ENCODE measurements around the gene GGT5. TPM values are rescaled to one million over a fixed set of nuclear protein-coding genes. Genes with fewer than 3 reads are reported as not detected.
A peak's percentile ranks its signal among the peaks of the same experiment; 100 is the strongest.

GGT5 gene
- total and polyA plus RNA-seq, 4 experiments from 2014 or later, result not detected

DNA sequence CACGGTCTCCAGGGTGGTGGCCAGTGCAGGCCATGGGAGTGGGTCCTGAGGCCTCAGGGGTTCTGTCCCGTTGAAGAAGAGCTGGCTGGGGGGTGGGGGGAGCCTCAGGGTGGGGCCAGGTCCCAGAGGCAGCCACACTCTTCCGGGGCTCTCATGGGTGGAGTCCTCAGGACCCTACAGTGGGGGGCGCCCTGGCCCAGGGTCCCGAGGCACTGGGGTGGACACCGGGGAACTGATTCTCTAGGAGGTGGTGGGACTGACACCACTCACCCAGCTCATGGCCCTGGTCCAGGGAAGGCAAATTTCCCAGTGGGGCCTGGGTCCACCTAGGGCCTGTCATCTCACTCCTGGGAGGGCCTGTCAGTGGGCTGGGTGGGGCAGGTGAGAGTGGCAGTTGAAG, 12.8 kb downstream of the GGT5 start:
- H3K4me3 Mint-ChIP-seq, result no peak overlapping the region
- no peak overlapping the region for H3K27ac Mint-ChIP-seq
- Histone ChIP-seq H3K27ac (ENCODE audit: low read depth, low read length) (no peak overlapping the region), H3K4me1 (ENCODE audit: insufficient read depth, low read length) (no peaks in the 10 kb centered on the region), H3K4me3 (ENCODE audit: low read length in 2 of 2) (no peak overlapping the region), H3K9me3 (ENCODE audit: control insufficient read depth in 1 of 2, low read length in 2 of 2) (no peaks in the 10 kb centered on the region), H3K36me3 (ENCODE audit: insufficient read depth, low read length) (no peaks in the 10 kb centered on the region), H3K27me3 (ENCODE audit: insufficient read depth, low read length) (no peaks in the 10 kb centered on the region)
- ChIA-PET POLR2A (ENCODE audit: partially characterized antibody) (no interaction called here), CTCF (ENCODE audit: partially characterized antibody) (interaction anchor here (0.7 to 2.3 kb wide), 3 partner anchors 10 to 80 kb away, joined by 3 to 15 read pairs (median 4); no protein-coding TSS in a partner anchor)
- DNase-seq, result no peak
- no peaks in the 10 kb centered on the region for H3K36me3 Mint-ChIP-seq
- peaks cover 0 to 2% of the 10 kb centered on the region in 2 donors for H3K27me3 Mint-ChIP-seq
- H3K4me1 Mint-ChIP-seq, result no peaks in the 10 kb centered on the region
- H3K9me3 Mint-ChIP-seq, result peaks cover 0 to 2% (median 0%) of the 10 kb centered on the region in 8 donors
- intact Hi-C loops (cut with micrococcal nuclease), result no loop called here

- Histone ChIP-seq H3K4me1 (ENCODE audit: insufficient read depth, low read length) (no peaks in the 10 kb centered on the region), H3K27me3 (ENCODE audit: insufficient read depth, low read length) (no peaks in the 10 kb centered on the region), H3K9me3 (ENCODE audit: control insufficient read depth in 1 of 2, low read length in 2 of 2) (no peaks in the 10 kb centered on the region), H3K27ac (ENCODE audit: low read depth, low read length) (no peak overlapping the region), H3K36me3 (ENCODE audit: insufficient read depth, low read length) (no peaks in the 10 kb centered on the region), H3K4me3 (ENCODE audit: low read length in 2 of 2) (no peak overlapping the region)
- DNase-seq, result no peak
- ChIA-PET CTCF (ENCODE audit: partially characterized antibody) (interaction anchor here (0.7 to 2.3 kb wide), 7 partner anchors 10 to 171 kb away, joined by 3 to 15 read pairs (median 5); no protein-coding TSS in a partner anchor), POLR2A (ENCODE audit: partially characterized antibody) (interaction anchor here (1.0 kb wide), 1 partner anchor 74 kb away, joined by 3 read pairs; no protein-coding TSS in a partner anchor)
- Mint-ChIP-seq H3K4me1 (no peaks in the 10 kb centered on the region), H3K27me3 (peaks cover 0 to 2% of the 10 kb centered on the region in 2 donors), H3K27ac (no peak overlapping the region), H3K9me3 (peaks cover 0 to 2% (median 0%) of the 10 kb centered on the region in 8 donors), H3K36me3 (no peaks in the 10 kb centered on the region), H3K4me3 (no peak overlapping the region)
- intact Hi-C loops (cut with micrococcal nuclease), result loop anchor here (1.0 kb wide), 2 partner anchors 98 to 124 kb away; no protein-coding TSS in a partner anchor
Observed at GRCh38 chr22:24231706-24232105, 13.2 kb downstream of the GGT5 start.

DNA sequence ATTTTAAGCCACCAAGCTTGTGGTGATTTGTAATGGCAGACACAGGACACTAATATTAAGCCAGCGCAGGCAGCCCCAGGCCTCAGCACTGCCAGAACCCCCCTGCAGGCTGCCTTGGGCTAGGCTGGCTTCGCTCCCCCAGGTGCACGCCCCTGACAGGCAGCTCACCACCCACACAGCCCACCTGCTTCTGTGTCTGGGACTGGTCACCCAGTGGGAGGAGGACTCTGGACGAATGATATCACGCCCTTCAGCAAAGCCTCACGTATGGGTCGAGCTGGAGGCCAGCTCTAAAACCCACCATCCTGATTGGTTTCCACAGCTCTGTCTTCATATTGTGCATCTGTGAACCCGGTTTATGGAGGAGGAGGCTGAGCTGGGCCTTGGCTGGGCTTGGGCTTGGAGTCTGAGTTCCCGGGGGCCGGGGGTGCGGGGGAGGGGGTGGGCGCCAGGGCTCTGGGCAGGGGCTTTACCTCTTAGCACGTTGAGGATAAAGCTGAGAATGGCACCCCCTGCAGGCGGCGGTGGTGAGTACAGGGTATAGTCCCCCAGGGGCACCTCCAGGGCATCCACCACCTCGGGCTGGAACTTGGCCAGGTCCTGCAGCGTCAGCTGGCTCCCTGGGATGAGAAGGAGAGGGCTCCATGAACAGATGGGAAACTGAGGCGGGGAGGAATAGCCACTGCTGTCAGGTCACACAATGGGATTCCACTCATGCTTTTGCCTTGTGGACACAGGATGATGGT, 13.8 kb downstream of the GGT5 start:
- H3K27me3 Mint-ChIP-seq, result peaks cover 0 to 2% of the 10 kb centered on the region in 2 donors
- no peaks in the 10 kb centered on the region for H3K4me1 Mint-ChIP-seq
- DNase-seq, result peak; percentile 38 to 48 (median 39)
- H3K36me3 Mint-ChIP-seq, result no peaks in the 10 kb centered on the region
- no peak overlapping the region for H3K27ac Mint-ChIP-seq
- peaks cover 0 to 2% (median 0%) of the 10 kb centered on the region in 8 donors for H3K9me3 Mint-ChIP-seq
- intact Hi-C loops (cut with micrococcal nuclease), result loop anchor here (1.0 kb wide), 2 partner anchors 98 to 124 kb away; no protein-coding TSS in a partner anchor
- Histone ChIP-seq H3K4me3 (ENCODE audit: low read length in 2 of 2) (no peak overlapping the region), H3K4me1 (ENCODE audit: insufficient read depth, low read length) (no peaks in the 10 kb centered on the region), H3K36me3 (ENCODE audit: insufficient read depth, low read length) (no peaks in the 10 kb centered on the region), H3K9me3 (ENCODE audit: control insufficient read depth in 1 of 2, low read length in 2 of 2) (no peaks in the 10 kb centered on the region), H3K27me3 (ENCODE audit: insufficient read depth, low read length) (no peaks in the 10 kb centered on the region), H3K27ac (ENCODE audit: low read depth, low read length) (no peak overlapping the region)
- no peak overlapping the region for H3K4me3 Mint-ChIP-seq
- CTCF ChIA-PET (ENCODE audit: partially characterized antibody), result interaction anchor here (0.7 to 2.3 kb wide), 11 partner anchors 10 to 171 kb away, joined by 3 to 15 read pairs (median 4); no protein-coding TSS in a partner anchor
- POLR2A ChIA-PET (ENCODE audit: partially characterized antibody), result interaction anchor here (1.0 to 1.1 kb wide), 2 partner anchors 11 to 74 kb away, joined by 3 read pairs; no protein-coding TSS in a partner anchor

GRCh38 chr22:24225951-24226350, 18.9 kb downstream of the GGT5 start:
- Histone ChIP-seq H3K4me1 (ENCODE audit: insufficient read depth, low read length) (no peaks in the 10 kb centered on the region), H3K36me3 (ENCODE audit: insufficient read depth, low read length) (no peaks in the 10 kb centered on the region), H3K27me3 (ENCODE audit: insufficient read depth, low read length) (no peaks in the 10 kb centered on the region), H3K9me3 (ENCODE audit: control insufficient read depth in 1 of 2, low read length in 2 of 2) (no peaks in the 10 kb centered on the region), H3K4me3 (ENCODE audit: low read length in 2 of 2) (no peak overlapping the region), H3K27ac (ENCODE audit: low read depth, low read length) (no peak overlapping the region)
- Mint-ChIP-seq H3K27ac (no peak overlapping the region), H3K4me1 (no peaks in the 10 kb centered on the region), H3K27me3 (peaks cover 0 to 2% of the 10 kb centered on the region in 2 donors), H3K36me3 (no peaks in the 10 kb centered on the region), H3K4me3 (no peak overlapping the region), H3K9me3 (peaks cover 0 to 8% (median under 1%) of the 10 kb centered on the region in 8 donors)
- no peak for DNase-seq
- ChIA-PET CTCF (ENCODE audit: partially characterized antibody) (interaction anchor here (1.1 kb wide), 1 partner anchor 21 kb away, joined by 3 read pairs; no protein-coding TSS in a partner anchor), POLR2A (ENCODE audit: partially characterized antibody) (no interaction called here)
- intact Hi-C loops (cut with micrococcal nuclease), result no loop called here

GRCh38 chr22:24225044-24225601, 19.8 kb downstream of the GGT5 start:
- Mint-ChIP-seq H3K27ac (no peak overlapping the region), H3K9me3 (peaks cover 0 to 8% (median under 1%) of the 10 kb centered on the region in 8 donors), H3K4me1 (no peaks in the 10 kb centered on the region), H3K27me3 (no peaks in the 10 kb centered on the region), H3K4me3 (no peak overlapping the region), H3K36me3 (no peaks in the 10 kb centered on the region)
- no peaks in the 10 kb centered on the region for H3K4me1 ChIP-seq (ENCODE audit: insufficient read depth, low read length)
- no peak for DNase-seq
- H3K27me3 ChIP-seq (ENCODE audit: insufficient read depth, low read length), result no peaks in the 10 kb centered on the region
- H3K36me3 ChIP-seq (ENCODE audit: insufficient read depth, low read length), result no peaks in the 10 kb centered on the region
- ChIA-PET POLR2A (ENCODE audit: partially characterized antibody) (no interaction called here), CTCF (ENCODE audit: partially characterized antibody) (interaction anchor here (0.8 kb wide), 1 partner anchor 17 kb away, joined by 4 read pairs; no protein-coding TSS in a partner anchor)
- H3K27ac ChIP-seq (ENCODE audit: low read depth, low read length), result no peak overlapping the region
- intact Hi-C loops (cut with micrococcal nuclease), result no loop called here
- no peak overlapping the region for H3K4me3 ChIP-seq (ENCODE audit: low read length in 2 of 2)
- no peaks in the 10 kb centered on the region for H3K9me3 ChIP-seq (ENCODE audit: control insufficient read depth in 1 of 2, low read length in 2 of 2)

DNA sequence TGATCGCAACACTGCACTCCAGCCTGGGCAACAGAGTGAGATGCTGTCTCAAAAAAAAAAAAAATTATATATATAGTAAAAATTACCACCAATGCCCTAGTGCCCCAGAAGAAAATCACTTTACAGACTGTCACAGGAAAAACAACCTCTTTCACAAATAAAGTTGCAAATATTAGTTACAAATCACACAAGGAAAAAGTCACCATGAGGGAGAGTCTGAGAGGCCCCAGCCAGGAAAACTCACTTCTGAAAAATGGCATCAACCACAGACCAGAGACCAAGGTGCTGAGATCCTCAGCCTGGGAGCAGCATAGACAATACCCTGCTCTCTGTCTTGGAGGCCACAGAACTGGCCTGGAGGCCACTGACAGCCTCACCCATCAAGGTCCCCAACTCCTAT, 20.4 kb downstream of the GGT5 start:
- H3K4me3 ChIP-seq (ENCODE audit: low read length in 2 of 2), result no peak overlapping the region
- CTCF ChIA-PET (ENCODE audit: partially characterized antibody), result no interaction called here

GRCh38 chr22:24219750-24220149, 25.1 kb downstream of the GGT5 start:
- intact Hi-C loops (cut with micrococcal nuclease), result no loop called here
- Histone ChIP-seq H3K36me3 (ENCODE audit: insufficient read depth, low read length) (no peaks in the 10 kb centered on the region), H3K27ac (ENCODE audit: low read depth, low read length) (no peak overlapping the region), H3K27me3 (ENCODE audit: insufficient read depth, low read length) (no peaks in the 10 kb centered on the region), H3K4me3 (ENCODE audit: low read length in 2 of 2) (no peak overlapping the region), H3K9me3 (ENCODE audit: control insufficient read depth in 1 of 2, low read length in 2 of 2) (no peaks in the 10 kb centered on the region), H3K4me1 (ENCODE audit: insufficient read depth, low read length) (no peaks in the 10 kb centered on the region)
- Mint-ChIP-seq H3K36me3 (no peaks in the 10 kb centered on the region), H3K27ac (peak overlapping the region in 1 of 7 donors; percentile 75), H3K4me3 (no peak overlapping the region), H3K4me1 (peaks cover 0 to 2% (median 0%) of the 10 kb centered on the region in 4 donors), H3K9me3 (peaks cover 0 to 8% (median under 1%) of the 10 kb centered on the region in 8 donors), H3K27me3 (no peaks in the 10 kb centered on the region)
- CTCF ChIA-PET (ENCODE audit: partially characterized antibody), result no interaction called here
- DNase-seq, result no peak
- POLR2A ChIA-PET (ENCODE audit: partially characterized antibody), result no interaction called here

More for the DNA sequence above, 20.4 kb downstream of the GGT5 start:
- no peak overlapping the region for H3K27ac Mint-ChIP-seq
- DNase-seq, result no peak
- H3K36me3 ChIP-seq (ENCODE audit: insufficient read depth, low read length), result no peaks in the 10 kb centered on the region
- POLR2A ChIA-PET (ENCODE audit: partially characterized antibody), result no interaction called here
- no peaks in the 10 kb centered on the region for H3K9me3 ChIP-seq (ENCODE audit: control insufficient read depth in 1 of 2, low read length in 2 of 2)
- peaks cover 0 to 8% (median under 1%) of the 10 kb centered on the region in 8 donors for H3K9me3 Mint-ChIP-seq
- peaks cover 0 to 2% (median 0%) of the 10 kb centered on the region in 4 donors for H3K4me1 Mint-ChIP-seq
- no peaks in the 10 kb centered on the region for H3K27me3 ChIP-seq (ENCODE audit: insufficient read depth, low read length)
- H3K27me3 Mint-ChIP-seq, result no peaks in the 10 kb centered on the region
- intact Hi-C loops (cut with micrococcal nuclease), result no loop called here
- peak overlapping the region in 1 of 8 donors; percentile 11 for H3K4me3 Mint-ChIP-seq
- H3K4me1 ChIP-seq (ENCODE audit: insufficient read depth, low read length), result no peaks in the 10 kb centered on the region
- H3K27ac ChIP-seq (ENCODE audit: low read depth, low read length), result no peak overlapping the region
- no peaks in the 10 kb centered on the region for H3K36me3 Mint-ChIP-seq
